ENCODE measurements around the gene NLGN3. TPM values are rescaled to one million over a fixed set of nuclear protein-coding genes. Genes with fewer than 3 reads are reported as not detected.
A peak's percentile ranks its signal among the peaks of the same experiment; 100 is the strongest.

NLGN3 gene
- 15.1 TPM for total RNA-seq

GRCh38 chrX:71144651-71145050 is at the start of gene NLGN3:
NLGN3 (plus strand) TSS chrX:71144841; CDS start chrX:71147750, 2,909 bp downstream.
- no peak for FAIRE-seq
- DNase-seq (ENCODE audit: low spot score in 2 of 2), result peak; percentile 42 to 54

DNA sequence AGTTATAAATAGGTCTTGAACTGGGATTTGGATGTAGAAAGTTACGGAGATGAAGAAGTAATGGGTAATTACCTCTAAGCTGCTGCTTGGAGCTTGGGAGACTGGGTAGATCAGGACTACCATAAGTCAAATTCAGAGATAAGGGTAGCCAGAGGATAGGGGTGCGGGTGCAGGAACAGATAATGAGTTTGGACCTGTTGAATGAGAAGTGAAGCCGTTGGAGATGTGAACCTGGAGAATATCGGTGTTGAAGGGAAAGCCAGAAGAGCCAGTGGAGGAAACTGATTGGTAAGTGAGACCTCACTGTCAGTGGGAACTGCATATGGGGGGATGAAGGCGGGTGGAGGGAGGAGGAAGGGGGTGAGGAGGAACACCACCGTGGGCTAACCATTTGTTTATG is 49.6 kb upstream of the NLGN3 start:
- no peak for FAIRE-seq
- DNase-seq (ENCODE audit: low spot score in 2 of 2), result no peak

DNA sequence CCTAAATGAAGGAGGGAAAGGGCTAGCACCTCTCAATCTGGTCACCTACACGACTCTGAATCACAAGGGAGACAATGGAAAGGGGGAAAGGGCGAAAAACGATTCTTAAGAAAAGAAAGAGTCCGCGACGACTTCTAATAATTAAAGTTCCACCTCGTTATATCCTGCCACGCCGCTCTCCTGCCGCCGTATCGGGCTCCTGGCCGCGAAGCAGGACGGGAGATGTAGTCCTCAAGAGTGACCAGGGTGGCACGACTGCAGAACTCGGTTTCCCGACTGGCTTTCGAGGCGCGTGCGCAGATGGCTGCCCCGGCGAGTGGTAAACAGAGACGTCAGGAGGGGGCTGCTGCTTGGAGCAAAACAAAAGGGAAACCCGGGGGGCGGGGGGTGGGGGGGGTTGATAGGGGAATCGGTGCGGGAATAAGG is 49.1 kb upstream of the NLGN3 start, which contains the start of gene FOXO4:
FOXO4 (plus strand) TSS at position 297 of the 426 bp plus-strand sequence. CDS start 678 bp downstream, outside the sequence.
- FAIRE-seq (no peak), DNase-seq (ENCODE audit: low spot score in 2 of 2) (peak; percentile 72 to 86)

- peak in 1 of 2 donors; percentile 53 for DNase-seq (ENCODE audit: low spot score in 2 of 2)
Measured at GRCh38 chrX:71095981-71096759, 48.5 kb upstream of the NLGN3 start.

GRCh38 chrX:71096760-71097032 is 47.9 kb upstream of the NLGN3 start:
- FAIRE-seq (no peak), DNase-seq (ENCODE audit: low spot score in 2 of 2) (no peak)

More at GRCh38 chrX:71095981-71096759, 48.5 kb upstream of the NLGN3 start:
- no peak for FAIRE-seq

DNA sequence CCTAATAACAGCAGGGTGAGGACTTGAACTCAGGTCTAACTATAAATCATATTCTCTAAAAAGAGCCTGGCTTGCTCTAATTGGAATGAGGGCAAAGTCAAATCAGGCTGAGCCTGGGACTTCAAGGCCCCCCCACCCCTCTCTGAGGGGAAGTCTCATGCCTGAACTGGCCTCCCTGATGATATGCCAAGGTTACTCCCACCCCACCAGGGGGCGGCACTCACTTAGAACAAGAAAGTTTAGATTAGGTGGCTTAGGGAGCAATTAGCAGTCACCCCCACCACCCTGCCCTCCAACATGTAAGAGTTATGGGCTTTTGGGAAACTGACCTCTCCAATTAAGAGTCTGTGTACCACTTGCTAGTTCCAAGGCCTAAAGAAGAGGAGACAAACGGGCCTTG is 46.3 kb upstream of the NLGN3 start:
- no peak for FAIRE-seq
- DNase-seq (ENCODE audit: low spot score in 2 of 2), result peak in 1 of 2 donors; percentile 30

DNA sequence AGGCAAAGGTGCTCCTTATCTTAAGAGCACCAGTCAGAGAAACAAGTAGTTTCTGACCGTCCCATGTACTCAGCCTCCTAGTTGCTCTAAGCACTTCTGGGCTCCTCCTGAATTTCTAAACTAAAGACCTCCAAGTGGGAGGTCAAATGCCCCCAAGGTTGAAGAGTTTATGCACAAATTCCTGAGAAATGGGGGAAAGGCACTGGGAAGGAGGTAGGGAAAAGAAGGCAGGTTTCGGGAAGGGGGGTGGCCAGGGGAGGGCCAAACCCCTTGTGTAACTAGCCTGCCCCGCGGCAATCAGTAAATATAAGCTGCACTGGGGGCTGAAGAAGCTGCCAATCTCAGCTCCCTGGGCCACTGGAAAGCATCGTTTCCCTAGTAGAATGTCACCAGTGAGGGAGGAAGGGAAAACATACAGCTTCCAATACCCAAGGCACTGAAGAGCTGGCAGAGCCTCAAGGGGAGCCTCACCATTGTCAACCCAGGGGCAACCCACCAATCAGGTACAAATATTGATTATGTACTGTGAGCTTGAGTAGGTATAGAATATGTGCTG is 45.6 kb upstream of the NLGN3 start:
- no peak for DNase-seq (ENCODE audit: low spot score in 2 of 2)

GRCh38 chrX:71099736-71100135 is 44.9 kb upstream of the NLGN3 start:
- DNase-seq (ENCODE audit: low spot score in 2 of 2) (no peak), FAIRE-seq (no peak)

More for the DNA sequence above, 45.6 kb upstream of the NLGN3 start:
- FAIRE-seq, result no peak

GRCh38 chrX:71100581-71101505 is 43.8 kb upstream of the NLGN3 start:
- FAIRE-seq, result no peak
- no peak for DNase-seq (ENCODE audit: low spot score in 2 of 2)

DNA sequence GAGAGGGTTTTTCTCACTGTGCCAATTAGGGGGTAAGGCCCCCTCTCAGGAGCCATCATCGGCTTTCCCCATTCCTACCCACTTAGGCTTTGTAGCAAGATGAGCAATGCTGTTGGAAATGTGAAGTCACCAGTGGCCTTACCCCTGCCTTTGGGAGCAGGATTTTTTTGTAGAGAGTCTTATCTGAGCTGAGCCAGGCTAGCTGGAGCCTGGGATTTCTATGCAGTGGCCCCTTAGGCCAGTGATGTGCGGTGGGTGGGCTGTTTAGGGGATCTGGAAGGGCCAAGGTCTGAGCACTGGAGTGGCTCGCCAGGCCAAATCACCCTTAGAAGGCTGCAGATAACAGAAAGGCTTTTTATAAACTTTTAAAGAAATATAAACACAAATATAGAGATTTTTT is 42.3 kb upstream of the NLGN3 start:
- FAIRE-seq (no peak), DNase-seq (ENCODE audit: low spot score in 2 of 2) (no peak)

- FAIRE-seq, result no peak
- DNase-seq (ENCODE audit: low spot score in 2 of 2), result no peak
Measured at GRCh38 chrX:71103110-71103983, 41.3 kb upstream of the NLGN3 start.

- DNase-seq (ENCODE audit: low spot score in 2 of 2), result no peak
- FAIRE-seq, result no peak
Measured at GRCh38 chrX:71105628-71106027, 39.0 kb upstream of the NLGN3 start.

DNA sequence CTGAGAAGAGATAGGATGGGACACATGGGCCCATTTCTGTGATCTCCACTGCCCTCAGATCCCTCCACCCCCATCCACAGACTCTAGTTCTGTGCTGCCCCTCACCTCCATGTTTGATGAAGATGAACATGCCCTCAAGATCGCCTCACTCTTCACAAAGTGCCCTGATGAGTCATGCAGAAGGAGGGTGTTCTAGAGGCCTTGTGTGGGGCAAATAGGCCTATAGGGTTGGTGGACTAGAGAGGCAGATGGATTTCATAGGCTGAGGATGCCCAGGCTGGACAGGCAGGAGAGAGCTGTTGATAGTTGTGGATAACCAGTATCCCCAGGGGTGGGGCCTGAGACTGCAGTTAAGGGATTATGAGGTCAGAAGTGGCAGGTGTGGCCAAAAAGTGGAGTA is 38.2 kb upstream of the NLGN3 start, which contains the start of gene CXorf65:
CXorf65 (minus strand) TSS at position 314 of the 400 bp plus-strand sequence; CDS start at position 130, 184 bp downstream.
- DNase-seq (ENCODE audit: low spot score in 2 of 2), result no peak
- no peak for FAIRE-seq

DNA sequence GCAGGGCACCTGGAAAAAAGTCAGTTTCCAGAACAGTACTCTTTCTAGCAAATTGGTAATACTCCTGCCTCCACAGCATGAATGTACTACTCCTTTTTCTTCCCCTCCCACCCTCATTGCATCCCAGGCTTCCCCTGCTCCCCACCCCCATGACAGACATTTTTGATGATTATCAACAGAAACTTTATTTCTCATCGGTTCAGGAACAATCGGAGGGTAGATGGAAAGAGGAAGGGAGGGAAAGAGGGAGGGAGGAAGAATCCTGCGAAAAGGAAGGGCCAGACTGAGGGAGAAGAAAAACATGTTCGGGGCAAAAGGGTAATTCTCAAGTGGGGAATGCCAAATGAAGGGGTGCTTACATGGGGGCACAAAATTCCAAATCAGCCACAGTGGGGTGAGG is 37.4 kb upstream of the NLGN3 start:
- no peak for FAIRE-seq
- DNase-seq (ENCODE audit: low spot score in 2 of 2), result no peak

DNA sequence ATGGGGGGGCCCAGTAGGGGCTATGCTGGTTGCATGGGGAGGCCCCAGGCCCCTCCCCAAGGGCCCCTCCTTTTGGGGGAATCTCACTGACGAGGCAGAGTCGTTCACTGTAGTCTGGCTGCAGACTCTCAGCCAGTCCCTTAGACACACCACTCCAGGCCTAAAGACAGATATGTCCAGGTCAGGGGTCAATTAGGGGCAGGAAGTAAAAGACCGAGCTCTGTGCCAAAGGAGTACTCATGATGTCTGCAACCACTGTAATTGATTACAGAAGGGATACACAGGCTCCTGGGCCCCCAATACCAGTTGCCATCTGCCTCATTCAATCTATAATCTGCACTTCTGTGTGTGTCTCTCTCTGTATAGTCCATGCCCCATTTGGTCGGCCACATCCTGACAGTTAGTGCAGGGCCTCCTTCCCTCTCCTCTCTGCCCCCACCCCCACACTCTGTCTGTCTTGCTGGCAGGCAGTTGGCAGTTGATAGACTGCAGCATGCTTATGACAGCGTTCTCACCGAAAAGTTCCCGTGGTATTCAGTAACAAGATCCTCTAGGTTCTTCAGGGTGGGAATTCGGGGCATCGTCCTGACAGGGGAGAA is 36.8 kb upstream of the NLGN3 start:
- FAIRE-seq (no peak), DNase-seq (ENCODE audit: low spot score in 2 of 2) (no peak)

DNA sequence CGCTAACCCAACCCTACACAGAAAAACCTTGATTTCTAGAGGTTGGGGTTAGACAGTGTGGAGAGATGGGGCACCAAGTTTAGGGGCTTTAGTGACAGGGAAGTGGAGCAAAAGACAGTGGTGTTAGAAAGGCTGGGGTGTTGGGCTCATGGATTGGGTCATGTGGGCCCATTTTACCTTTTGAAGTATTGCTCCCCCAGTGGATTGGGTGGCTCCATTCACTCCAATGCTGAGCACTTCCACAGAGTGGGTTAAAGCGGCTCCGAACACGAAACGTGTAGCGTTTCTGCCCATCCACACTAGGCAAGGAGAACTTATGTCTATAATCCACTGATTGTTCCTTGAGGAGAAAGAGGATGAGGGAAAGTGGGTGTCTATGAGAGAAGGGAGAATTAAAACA is 35.6 kb upstream of the NLGN3 start:
- no peak for FAIRE-seq
- no peak for DNase-seq (ENCODE audit: low spot score in 2 of 2)

GRCh38 chrX:71111141-71111843 is 33.3 kb upstream of the NLGN3 start, which contains the start of gene IL2RG:
IL2RG (minus strand) TSS chrX:71111577; CDS start chrX:71111539, 38 bp downstream.
- FAIRE-seq (no peak), DNase-seq (ENCODE audit: low spot score in 2 of 2) (no peak)

DNA sequence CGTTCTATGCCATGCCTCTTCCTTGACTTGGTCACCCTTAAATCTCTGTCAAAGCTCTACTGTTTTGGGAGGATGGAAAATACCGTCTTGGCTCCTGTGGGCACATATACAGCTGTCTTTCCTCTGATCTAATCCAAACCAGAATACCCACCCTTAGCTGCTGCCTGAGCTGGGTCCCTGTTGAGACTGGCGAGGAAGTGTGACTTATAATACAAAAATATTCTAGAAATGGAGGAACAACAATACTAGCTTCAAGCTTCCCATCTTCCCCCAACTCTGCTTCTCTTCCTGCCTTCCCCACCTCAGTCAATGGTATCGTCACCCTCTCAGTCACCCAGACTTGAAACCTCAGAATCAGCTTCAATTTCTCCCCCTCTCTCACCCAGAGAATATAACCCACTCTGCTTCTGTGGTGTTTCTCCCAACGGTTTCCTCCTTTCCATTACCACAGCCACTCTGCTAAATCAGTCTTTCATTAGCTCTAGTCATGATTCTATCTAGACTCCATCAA is 32.7 kb upstream of the NLGN3 start:
- FAIRE-seq (no peak), DNase-seq (ENCODE audit: low spot score in 2 of 2) (no peak)

DNA sequence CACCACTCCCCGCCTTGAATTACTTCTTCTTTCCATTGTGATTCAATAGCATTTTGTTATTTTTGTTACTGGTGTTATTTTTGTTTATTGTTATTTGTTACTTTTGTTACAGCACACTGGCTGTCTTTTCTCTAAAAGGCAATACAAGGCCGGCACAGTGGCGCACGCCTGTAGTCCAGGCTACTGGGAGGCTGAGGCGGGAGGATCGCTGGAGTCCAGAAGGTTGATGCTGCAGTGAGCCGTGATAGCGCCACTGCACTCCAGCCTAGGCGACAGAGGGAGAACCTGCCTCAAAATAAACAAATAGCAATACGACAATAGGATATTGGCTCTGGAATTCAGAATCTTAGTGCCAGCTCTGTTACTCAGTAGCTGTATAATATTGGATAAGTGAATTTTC is 27.3 kb upstream of the NLGN3 start:
- DNase-seq (ENCODE audit: low spot score in 2 of 2), result no peak
- no peak for FAIRE-seq

Measured in frontal cortex (tissue), 4 donors.